Measurements from ENCODE around the gene TSPO2.

DNA sequence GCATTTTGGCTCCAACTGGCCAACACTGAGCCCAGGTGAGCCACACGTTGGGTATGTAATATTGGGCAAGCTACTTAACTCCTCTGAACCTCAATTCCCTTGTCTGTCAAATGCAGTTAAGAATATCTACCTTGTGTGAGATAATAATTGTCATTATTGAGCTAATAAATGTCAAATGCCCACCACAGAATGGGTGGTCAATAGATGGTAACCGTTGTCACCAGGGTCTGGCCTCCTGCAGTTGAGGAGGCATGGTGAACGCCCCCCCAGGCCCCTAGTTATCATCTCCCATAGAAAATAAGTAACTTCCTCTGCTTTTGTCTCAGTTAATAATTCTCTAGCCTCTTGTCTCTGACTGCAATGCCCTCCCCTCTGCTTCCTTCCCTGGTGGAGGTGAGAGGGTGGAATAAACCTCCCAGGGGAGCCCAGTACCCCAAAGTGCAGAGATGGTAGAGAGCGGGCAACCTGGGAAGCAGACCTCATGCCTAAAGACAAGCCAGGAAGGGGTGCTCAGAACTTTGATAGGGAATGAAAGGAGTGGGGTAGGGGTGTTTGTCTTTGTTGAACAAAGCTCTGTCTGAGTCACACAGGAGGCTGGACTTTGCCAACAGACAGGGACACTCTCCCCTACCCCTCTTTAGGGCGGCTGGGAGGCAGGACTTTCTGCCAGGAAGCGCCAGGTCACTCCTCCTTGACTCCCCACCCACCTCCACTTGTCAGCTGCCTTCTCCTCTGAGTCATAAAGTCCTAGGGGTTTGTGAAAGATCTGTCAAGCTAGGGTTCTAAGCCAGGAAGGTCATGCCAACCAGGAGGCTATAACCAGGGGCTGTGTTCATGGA, 1.9 kb upstream of the TSPO2 start:
- TF ChIP-seq, protein P1, sequence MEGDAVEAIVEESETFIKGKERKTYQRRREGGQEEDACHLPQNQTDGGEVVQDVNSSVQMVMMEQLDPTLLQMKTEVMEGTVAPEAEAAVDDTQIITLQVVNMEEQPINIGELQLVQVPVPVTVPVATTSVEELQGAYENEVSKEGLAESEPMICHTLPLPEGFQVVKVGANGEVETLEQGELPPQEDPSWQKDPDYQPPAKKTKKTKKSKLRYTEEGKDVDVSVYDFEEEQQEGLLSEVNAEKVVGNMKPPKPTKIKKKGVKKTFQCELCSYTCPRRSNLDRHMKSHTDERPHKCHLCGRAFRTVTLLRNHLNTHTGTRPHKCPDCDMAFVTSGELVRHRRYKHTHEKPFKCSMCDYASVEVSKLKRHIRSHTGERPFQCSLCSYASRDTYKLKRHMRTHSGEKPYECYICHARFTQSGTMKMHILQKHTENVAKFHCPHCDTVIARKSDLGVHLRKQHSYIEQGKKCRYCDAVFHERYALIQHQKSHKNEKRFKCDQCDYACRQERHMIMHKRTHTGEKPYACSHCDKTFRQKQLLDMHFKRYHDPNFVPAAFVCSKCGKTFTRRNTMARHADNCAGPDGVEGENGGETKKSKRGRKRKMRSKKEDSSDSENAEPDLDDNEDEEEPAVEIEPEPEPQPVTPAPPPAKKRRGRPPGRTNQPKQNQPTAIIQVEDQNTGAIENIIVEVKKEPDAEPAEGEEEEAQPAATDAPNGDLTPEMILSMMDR (conservative IDR thresholded peaks at IDR 0.05 in 1 of 2, IDR thresholded peaks at IDR 0.05 in 1 of 2; ENCODE audit: low read depth in 1 of 2, low read length in 2 of 2) = no peak
- TF ChIP-seq EZH2 (IDR thresholded peaks at IDR 0.05; ENCODE audit: low read length, missing control alignments) = no peak
